IPS DF 6.9 (cell line): ENCODE measurements around the gene C2CD4A.

ENCODE experiments used
- DNase-seq: peaks from one replicate; pipeline ENCODE4 v3.0.0-alpha.2; 2013; ENCODE audit warnings: low read depth, low spot score
- H3K27ac ChIP-seq: one replicate; pipeline ENCODE4 v1.5.1; 2013; ENCODE audit warnings: low read length, control low read depth
- H3K27me3 ChIP-seq: 2 replicates; pipeline ENCODE4 v1.6.1; 2013; ENCODE audit warnings: mild to moderate bottlenecking, low read length; ENCODE audit not compliant: control insufficient read depth, insufficient read depth
- H3K36me3 ChIP-seq: 2 replicates; pipeline ENCODE4 v1.6.1; 2013; ENCODE audit warnings: low read length; ENCODE audit not compliant: control insufficient read depth, insufficient read depth
- H3K4me1 ChIP-seq: 2 replicates; pipeline ENCODE4 v1.6.1; 2013; ENCODE audit warnings: low read length; ENCODE audit not compliant: control insufficient read depth, insufficient read depth
- H3K4me3 ChIP-seq: 2 replicates; pipeline ENCODE4 v1.5.1; 2013; ENCODE audit warnings: mild to moderate bottlenecking, low read length
- H3K9me3 ChIP-seq: 2 replicates; pipeline ENCODE4 v1.6.1; 2013; ENCODE audit warnings: low read length, inconsistent platforms; ENCODE audit not compliant: control insufficient read depth, insufficient read depth
- WGBS: extraction: QIAGEN DNeasy Blood & Tissue Kit; methylation state at CpG from one replicate; pipeline ENCODE4 v1.1.7; 2013; ENCODE audit warnings: mixed read lengths, missing lambda C conversion rate; ENCODE audit not compliant: insufficient read length, insufficient coverage; 5-methylcytosine and 5-hydroxymethylcytosine counted together

The C2CD4A gene

DNA sequence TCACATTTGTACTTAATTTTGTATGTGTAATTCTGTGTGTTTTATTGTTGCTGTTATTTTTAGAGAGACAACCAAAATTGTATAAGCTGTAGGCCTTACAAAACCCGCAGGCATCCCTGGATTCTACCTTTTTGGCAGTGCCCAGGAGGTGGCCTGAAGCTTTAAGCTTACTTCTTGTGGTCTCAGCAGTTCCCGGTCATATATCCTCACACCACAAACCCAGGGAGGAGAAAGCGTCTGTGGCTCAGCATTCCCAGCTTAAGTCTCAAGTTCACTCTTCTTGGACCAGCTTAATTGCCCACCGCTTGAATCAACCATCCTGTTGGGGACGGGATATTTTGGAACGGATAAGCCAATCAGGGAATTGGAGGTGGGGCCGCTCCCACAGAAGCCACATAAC is 36.7 kb downstream of the C2CD4A start:
- Histone ChIP-seq H3K4me1 (no peaks in the 10 kb centered on the region), H3K27me3 (no peaks in the 10 kb centered on the region), H3K27ac (no peak overlapping the region), H3K9me3 (no peaks in the 10 kb centered on the region), H3K4me3 (no peak overlapping the region), H3K36me3 (no peaks in the 10 kb centered on the region)
- no peak for DNase-seq
- WGBS, result no CpG with 5 or more reads among the region's 7 CpGs

DNA sequence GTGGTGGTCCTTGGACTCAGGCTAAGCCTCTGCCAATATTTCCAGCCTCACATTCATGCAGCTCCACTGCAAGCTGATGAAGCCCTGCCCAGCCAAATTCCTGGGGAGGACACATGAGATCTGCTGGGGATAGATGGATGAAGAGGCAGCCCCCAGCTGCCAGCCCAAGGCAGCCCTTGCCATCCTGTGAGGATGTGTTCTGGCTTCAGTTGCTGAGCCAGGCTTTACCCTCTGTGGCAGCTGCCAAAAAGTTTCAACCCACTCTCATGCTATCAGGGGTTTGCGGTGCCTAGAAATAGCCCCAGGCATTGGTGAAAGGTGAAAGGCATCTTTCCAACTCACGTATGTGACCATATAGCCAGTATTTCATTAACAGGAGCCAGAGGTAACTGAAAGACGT is 37.6 kb downstream of the C2CD4A start:
- no peaks in the 10 kb centered on the region for H3K36me3 ChIP-seq
- WGBS, result no CpG with 5 or more reads among the region's 3 CpGs
- H3K4me3 ChIP-seq, result no peak overlapping the region
- no peaks in the 10 kb centered on the region for H3K4me1 ChIP-seq
- H3K27me3 ChIP-seq, result no peaks in the 10 kb centered on the region
- no peaks in the 10 kb centered on the region for H3K9me3 ChIP-seq
- no peak for DNase-seq
- no peak overlapping the region for H3K27ac ChIP-seq

DNA sequence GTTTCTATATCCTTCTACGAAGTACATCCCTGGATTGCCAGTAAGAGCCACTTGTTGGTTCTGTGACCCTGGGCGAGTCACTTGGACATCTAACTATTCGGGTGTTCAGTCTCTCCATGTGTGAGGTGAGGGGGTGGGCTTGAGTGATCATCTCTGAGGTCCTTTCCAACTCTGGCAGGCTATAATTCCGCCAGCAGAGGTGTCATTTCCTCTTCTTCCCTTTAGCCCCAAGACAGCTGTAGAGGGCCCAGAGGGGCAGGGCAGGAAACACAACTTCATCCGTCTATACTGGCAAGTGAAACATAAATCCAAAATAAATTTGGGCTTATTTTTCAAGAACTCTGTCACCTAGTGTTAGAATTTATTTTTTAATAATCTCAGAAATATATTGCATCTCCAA is 38.1 kb downstream of the C2CD4A start:
- DNase-seq, result no peak
- WGBS, result no CpG with 5 or more reads among the region's 5 CpGs
- no peak overlapping the region for H3K27ac ChIP-seq
- no peak overlapping the region for H3K4me3 ChIP-seq
- H3K4me1 ChIP-seq, result no peaks in the 10 kb centered on the region
- H3K36me3 ChIP-seq, result no peaks in the 10 kb centered on the region
- H3K27me3 ChIP-seq, result no peaks in the 10 kb centered on the region
- no peaks in the 10 kb centered on the region for H3K9me3 ChIP-seq

DNA sequence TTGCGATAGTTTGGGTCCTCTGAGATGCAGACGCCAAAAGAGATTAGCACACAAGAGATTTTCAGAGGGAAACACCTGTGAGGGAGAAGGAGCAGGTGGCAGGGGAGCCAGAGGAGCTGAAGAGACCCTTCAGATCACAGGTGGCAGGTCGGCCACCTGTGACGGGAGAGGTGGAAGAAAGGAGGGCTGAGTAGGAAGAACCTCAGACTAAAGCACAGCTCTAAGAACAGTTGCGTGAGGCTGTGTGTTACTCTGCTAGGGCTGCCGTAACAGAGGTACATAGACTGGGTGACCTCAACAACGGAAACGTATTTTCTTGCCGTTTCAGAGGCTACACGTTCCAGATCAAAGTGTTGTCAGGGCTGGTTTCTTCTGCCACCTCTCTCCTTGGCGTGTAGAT is 38.5 kb downstream of the C2CD4A start:
- Histone ChIP-seq H3K36me3 (no peaks in the 10 kb centered on the region), H3K27ac (no peak overlapping the region), H3K4me3 (no peak overlapping the region), H3K9me3 (no peaks in the 10 kb centered on the region), H3K4me1 (no peaks in the 10 kb centered on the region), H3K27me3 (no peaks in the 10 kb centered on the region)
- no CpG with 5 or more reads among the region's 11 CpGs for WGBS
- DNase-seq, result no peak

DNA sequence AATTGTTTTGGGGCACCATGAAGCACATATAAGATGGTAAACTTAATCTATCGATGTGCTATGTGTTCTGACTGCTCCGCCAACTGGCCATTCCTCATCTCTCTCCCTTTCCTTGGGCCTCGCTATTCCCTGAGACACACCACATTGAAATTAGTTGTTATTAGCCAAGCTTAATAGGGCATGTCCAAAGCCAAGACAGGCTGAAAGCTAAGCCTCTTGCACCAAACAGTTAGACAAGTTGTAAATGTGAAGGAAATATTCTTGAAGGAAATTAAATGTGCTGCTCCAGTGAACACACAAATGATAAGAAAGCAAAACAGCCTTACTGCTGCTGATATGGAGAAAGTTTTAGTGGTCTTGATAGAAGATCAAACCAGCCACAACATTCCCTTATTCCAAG is 39.3 kb downstream of the C2CD4A start:
- H3K9me3 ChIP-seq, result no peaks in the 10 kb centered on the region
- no peak for DNase-seq
- no peak overlapping the region for H3K4me3 ChIP-seq
- H3K36me3 ChIP-seq, result no peaks in the 10 kb centered on the region
- no peak overlapping the region for H3K27ac ChIP-seq
- H3K4me1 ChIP-seq, result no peaks in the 10 kb centered on the region
- no peaks in the 10 kb centered on the region for H3K27me3 ChIP-seq
- whole genome bisulfite sequencing, result no CpG with 5 or more reads among the region's 3 CpGs

DNA sequence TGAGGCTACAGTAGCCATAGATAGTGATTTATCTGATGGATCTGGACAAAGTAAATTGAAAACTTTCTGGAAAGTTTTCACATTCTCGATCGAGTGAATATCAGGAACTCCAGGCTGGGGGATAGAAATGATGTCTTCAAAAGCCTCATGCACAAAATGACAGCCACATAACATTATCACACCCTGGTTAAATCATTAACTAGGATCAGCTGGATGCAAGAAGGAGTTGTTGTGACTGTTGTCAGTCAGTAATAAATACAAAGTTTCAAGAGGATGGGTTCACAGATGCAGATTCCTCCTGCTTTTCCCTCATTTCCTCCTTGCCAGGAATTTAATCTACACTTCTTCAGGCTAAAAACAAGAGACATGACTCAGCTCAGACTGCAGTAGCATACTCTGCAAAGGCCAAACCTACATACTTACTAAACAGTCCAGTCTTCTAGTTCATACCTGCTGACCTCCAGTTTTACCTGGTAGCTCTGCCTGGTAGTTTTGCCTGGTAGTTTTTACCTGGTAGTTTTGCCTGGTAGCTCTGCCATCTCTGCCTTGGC is 40.9 kb downstream of the C2CD4A start:
- H3K4me3 ChIP-seq, result no peak overlapping the region
- H3K36me3 ChIP-seq, result no peaks in the 10 kb centered on the region
- H3K9me3 ChIP-seq, result no peaks in the 10 kb centered on the region
- WGBS, result no CpG with 5 or more reads among the region's 2 CpGs
- no peak overlapping the region for H3K27ac ChIP-seq
- H3K27me3 ChIP-seq, result no peaks in the 10 kb centered on the region
- DNase-seq, result no peak
- no peaks in the 10 kb centered on the region for H3K4me1 ChIP-seq

DNA sequence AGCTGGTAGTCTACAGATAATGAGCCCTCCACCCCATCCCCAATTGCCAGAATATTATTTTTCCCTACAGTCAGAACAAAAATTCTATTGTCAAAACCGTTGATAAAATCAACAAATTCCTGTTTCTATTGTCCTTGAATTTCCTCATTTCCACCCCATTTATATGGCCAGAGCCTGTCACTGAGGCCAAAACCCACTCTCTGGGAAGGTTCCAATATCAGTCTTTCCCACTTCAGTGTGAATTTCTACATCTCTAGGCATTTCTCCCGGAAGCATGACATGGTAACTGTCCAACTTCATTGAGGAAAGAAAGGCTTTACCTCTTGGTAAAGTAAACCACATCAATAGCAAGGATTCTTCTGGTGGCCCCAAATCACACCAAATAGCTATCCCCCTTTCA is 41.6 kb downstream of the C2CD4A start:
- H3K27ac ChIP-seq, result no peak overlapping the region

DNA sequence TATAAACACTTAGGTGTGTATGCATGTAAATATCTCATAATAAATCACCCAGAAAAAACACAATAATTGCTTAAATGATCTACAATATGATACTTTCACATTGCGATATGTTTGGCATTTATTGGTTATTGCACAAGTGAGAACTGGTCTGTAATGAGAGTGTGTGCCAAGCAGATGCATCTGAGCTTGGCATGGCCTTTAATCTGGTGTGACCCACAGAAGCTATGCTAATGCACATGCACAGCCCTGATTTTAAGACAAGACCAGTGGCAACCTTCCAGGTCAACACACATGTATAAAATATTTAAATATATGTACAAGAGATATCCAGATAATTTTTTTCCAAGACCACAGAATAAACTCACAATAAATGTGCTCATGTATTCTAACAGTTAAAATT is 42.7 kb downstream of the C2CD4A start:
- Histone ChIP-seq H3K9me3 (no peaks in the 10 kb centered on the region), H3K4me1 (no peaks in the 10 kb centered on the region), H3K27ac (no peak overlapping the region), H3K27me3 (no peaks in the 10 kb centered on the region), H3K36me3 (no peaks in the 10 kb centered on the region), H3K4me3 (no peak overlapping the region)
- no CpG with 5 or more reads among the region's 1 CpG for WGBS
- no peak for DNase-seq

More for the DNA sequence above, 41.6 kb downstream of the C2CD4A start:
- Histone ChIP-seq H3K9me3 (no peaks in the 10 kb centered on the region), H3K36me3 (no peaks in the 10 kb centered on the region), H3K27me3 (no peaks in the 10 kb centered on the region), H3K4me1 (no peaks in the 10 kb centered on the region), H3K4me3 (no peak overlapping the region)
- WGBS, result no CpG with 5 or more reads among the region's 2 CpGs
- no peak for DNase-seq

DNA sequence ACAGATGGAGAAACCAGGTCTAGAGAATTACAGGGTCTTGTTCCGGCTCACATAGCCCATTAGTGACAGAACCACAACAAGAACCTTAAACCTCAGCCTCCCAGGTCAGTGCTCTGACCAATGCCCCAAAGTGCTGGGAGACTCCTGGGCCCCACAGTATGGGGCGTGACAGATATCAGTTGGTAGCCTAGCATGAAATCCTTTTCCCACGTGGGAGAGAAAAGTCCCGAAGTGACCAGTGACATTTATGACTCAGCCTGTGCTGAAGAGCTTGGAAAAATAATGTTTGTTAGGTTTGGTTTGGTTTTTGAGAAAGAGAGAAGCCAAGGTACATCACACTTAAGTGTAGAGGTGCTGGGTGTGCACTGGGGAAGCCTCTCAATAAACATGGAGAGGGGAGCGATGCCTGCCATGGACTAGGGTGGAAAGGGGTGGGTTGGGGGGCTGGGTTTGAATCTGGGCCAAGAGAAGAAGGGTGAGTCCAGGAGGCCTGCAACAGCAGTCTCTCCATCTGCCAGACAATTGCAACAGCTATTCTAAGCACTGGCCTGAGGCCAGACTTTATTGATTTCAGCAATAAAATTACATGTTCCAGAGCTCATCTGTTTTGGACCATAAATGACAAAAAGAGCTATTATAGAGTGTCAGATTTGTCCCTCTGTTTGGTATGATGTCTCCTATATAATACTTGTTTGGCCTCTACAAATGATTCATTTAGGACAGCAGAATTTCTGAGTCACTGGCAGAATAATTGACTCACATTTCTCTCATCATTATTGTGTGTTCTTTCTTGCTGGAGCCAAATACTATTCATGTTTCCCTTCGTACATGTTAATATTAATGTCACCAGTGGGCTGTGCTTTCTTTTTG is 43.4 kb downstream of the C2CD4A start:
- Histone ChIP-seq H3K36me3 (no peaks in the 10 kb centered on the region), H3K27ac (no peak overlapping the region), H3K27me3 (no peaks in the 10 kb centered on the region), H3K4me1 (no peaks in the 10 kb centered on the region), H3K4me3 (no peak overlapping the region), H3K9me3 (no peaks in the 10 kb centered on the region)
- no CpG with 5 or more reads among the region's 6 CpGs for WGBS
- DNase-seq, result no peak

DNA sequence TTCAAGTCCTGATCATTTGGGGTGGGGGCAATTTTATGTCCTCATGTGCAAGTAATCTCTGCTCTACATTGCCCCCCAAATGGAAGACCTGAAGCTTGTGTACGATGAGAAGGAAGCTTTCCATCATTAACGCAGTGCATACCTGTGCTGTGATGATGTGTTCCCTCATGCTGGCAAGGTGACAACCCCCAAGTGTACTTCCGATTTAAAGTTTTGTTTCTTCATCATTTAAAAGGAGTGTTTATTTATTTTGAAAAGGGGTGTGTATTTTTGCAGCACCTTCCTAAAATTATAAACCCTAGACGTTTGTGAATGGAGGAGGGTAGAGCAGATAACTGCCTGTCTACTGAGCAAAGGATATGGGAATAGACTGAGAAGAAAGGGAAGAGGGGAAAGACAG is 45.3 kb downstream of the C2CD4A start:
- no peaks in the 10 kb centered on the region for H3K4me1 ChIP-seq
- no peak overlapping the region for H3K27ac ChIP-seq
- no CpG with 5 or more reads among the region's 4 CpGs for WGBS

More for the DNA sequence above, 45.3 kb downstream of the C2CD4A start:
- Histone ChIP-seq H3K4me3 (no peak overlapping the region), H3K9me3 (no peaks in the 10 kb centered on the region), H3K27me3 (no peaks in the 10 kb centered on the region), H3K36me3 (no peaks in the 10 kb centered on the region)
- DNase-seq, result no peak
